SK-N-SH (cell line): ENCODE data around the gene GPR101. TPM values are rescaled to one million over a fixed set of nuclear protein-coding genes. Genes with fewer than 3 reads are reported as not detected.

ENCODE experiments used
- CHD2 ChIP-seq: fragments of 150-350 bp; IDR thresholded peaks from 2 replicates; pipeline ENCODE4 v1.6.1; 2018; ENCODE audit warnings: low read length; ENCODE audit not compliant: partially characterized antibody
- FOXM1 ChIP-seq: IDR thresholded peaks from 2 replicates; pipeline ENCODE4 v1.4.0; 2012; ENCODE audit warnings: low read depth, mild to moderate bottlenecking
- NRF1 ChIP-seq: IDR thresholded peaks from 2 replicates; pipeline ENCODE4 v1.6.1; 2012; ENCODE audit warnings: low read depth, mild to moderate bottlenecking, low read length
- polyA plus RNA-seq, 3 experiments: library from polyadenylated mRNA; depleted of rRNA; stranded (reverse); fragments of >200 nt; gene quantifications; 2 replicates each; pipeline ENCODE4 v1.2.3, GENCODE V29; 2012
- TF ChIP-seq, protein P1 (sequence below): IDR thresholded peaks from 2 replicates; pipeline ENCODE4 v1.6.1; 2012; ENCODE audit warnings: mild to moderate bottlenecking, low read depth, low read length, moderate library complexity

GPR101 gene
- polyA plus RNA-seq, 1 of the 3 experiments (the other 2 are of a cell fraction), result not detected

DNA sequence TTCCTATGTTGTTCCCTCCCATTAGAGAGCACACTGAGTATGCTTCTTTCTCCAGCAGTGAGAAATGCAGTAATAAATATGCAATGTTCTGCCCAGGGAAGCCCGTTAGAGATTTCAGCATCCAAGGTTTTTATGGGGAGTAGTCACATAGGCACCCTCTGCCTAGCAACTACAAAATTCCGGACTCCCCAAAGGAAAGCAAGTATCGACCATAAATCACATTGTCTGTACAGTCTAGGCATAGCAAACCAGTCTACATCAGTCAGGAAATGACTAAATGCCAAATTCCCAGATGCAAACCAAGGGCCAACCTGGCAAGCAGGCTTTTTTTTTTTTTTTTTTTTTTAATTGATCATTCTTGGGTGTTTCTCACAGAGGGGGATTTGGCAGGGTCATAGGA is 34.8 kb downstream of the GPR101 start (continued):
- TF ChIP-seq FOXM1 (no peak), CHD2 (no peak), NRF1 (no peak)
- TF ChIP-seq, protein P1, sequence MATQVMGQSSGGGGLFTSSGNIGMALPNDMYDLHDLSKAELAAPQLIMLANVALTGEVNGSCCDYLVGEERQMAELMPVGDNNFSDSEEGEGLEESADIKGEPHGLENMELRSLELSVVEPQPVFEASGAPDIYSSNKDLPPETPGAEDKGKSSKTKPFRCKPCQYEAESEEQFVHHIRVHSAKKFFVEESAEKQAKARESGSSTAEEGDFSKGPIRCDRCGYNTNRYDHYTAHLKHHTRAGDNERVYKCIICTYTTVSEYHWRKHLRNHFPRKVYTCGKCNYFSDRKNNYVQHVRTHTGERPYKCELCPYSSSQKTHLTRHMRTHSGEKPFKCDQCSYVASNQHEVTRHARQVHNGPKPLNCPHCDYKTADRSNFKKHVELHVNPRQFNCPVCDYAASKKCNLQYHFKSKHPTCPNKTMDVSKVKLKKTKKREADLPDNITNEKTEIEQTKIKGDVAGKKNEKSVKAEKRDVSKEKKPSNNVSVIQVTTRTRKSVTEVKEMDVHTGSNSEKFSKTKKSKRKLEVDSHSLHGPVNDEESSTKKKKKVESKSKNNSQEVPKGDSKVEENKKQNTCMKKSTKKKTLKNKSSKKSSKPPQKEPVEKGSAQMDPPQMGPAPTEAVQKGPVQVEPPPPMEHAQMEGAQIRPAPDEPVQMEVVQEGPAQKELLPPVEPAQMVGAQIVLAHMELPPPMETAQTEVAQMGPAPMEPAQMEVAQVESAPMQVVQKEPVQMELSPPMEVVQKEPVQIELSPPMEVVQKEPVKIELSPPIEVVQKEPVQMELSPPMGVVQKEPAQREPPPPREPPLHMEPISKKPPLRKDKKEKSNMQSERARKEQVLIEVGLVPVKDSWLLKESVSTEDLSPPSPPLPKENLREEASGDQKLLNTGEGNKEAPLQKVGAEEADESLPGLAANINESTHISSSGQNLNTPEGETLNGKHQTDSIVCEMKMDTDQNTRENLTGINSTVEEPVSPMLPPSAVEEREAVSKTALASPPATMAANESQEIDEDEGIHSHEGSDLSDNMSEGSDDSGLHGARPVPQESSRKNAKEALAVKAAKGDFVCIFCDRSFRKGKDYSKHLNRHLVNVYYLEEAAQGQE, result no peak

Other genes starting within 250 kb of the GPR101 start
- 131 and 139 TPM in 2 replicates for gene RBMX, start 153.3 kb downstream of the GPR101 start, polyA plus RNA-seq (2012; rRNA removed)